Thoracic aorta (tissue), 2 donors: ENCODE results near the gene CTXN1. TPM values are rescaled to one million over a fixed set of nuclear protein-coding genes. Genes with fewer than 3 reads are reported as not detected.
"Not testable (repeated sequence)": the region's sequence is repeated elsewhere in the genome, so short reads cannot be mapped to it uniquely, and the experiment has no call there.

ENCODE experiments used
- ATAC-seq: fragments of 150-250 bp; one replicate; pipeline ENCODE4 v1.8.0; 2017; ENCODE audit warnings: low read depth; ENCODE audit not compliant: insufficient number of reproducible peaks, low FRiP score
- DNase-seq: peaks from one replicate; pipeline ENCODE4 v3.0.0-alpha.2; 2020; ENCODE audit warnings: low spot score
- H3K27ac ChIP-seq, 2 donors: fragments of 200-600 bp; sonication (generic); 1 replicate in 1 of 2; 2 replicates in 1 of 2; pipeline ENCODE4 v1.5.1; 2016; ENCODE audit warnings: mild to moderate bottlenecking in 2 of 2, moderate library complexity in 2 of 2
- H3K27me3 ChIP-seq: fragments of 200-600 bp; sonication (generic); replicated peaks from 2 replicates; pipeline ENCODE4 v1.6.0; 2016; ENCODE audit warnings: mild to moderate bottlenecking; ENCODE audit not compliant: insufficient read depth
- H3K36me3 ChIP-seq: fragments of 200-600 bp; sonication (generic); one replicate; pipeline ENCODE4 v1.5.1; 2016
- H3K4me1 ChIP-seq, 2 donors: fragments of 200-600 bp; sonication (generic); 1 replicate in 1 of 2; 2 replicates in 1 of 2; pipeline versions ENCODE4 v1.5.1 to v1.6.0; 2016; ENCODE audit warnings: low read depth in 2 of 2, mild to moderate bottlenecking in 1 of 2; ENCODE audit not compliant: control insufficient read depth in 1 of 2
- H3K4me3 ChIP-seq: fragments of 200-600 bp; sonication (generic); 2 replicates; pipeline ENCODE4 v1.5.1; 2016; ENCODE audit warnings: mild to moderate bottlenecking
- H3K9me3 ChIP-seq: fragments of 200-600 bp; sonication (generic); 2 replicates; pipeline ENCODE4 v1.5.1; 2016
- total RNA-seq, 2 donors: library from RNA; depleted of rRNA; stranded (reverse); fragments of >200 nt; gene quantifications; one replicate each; pipeline versions ENCODE4 v1.1.0 to v1.2.3, GENCODE V29; 2016
- TF ChIP-seq, protein P1 (sequence below): fragments of 200-600 bp; sonication (generic); IDR thresholded peaks from one replicate; pipeline ENCODE4 v1.5.1; 2019; ENCODE audit warnings: antibody characterized with exemption

Gene CTXN1
- total RNA-seq, 2 donors from 2014 or later = 0.54 TPM; not detected in 1

DNA sequence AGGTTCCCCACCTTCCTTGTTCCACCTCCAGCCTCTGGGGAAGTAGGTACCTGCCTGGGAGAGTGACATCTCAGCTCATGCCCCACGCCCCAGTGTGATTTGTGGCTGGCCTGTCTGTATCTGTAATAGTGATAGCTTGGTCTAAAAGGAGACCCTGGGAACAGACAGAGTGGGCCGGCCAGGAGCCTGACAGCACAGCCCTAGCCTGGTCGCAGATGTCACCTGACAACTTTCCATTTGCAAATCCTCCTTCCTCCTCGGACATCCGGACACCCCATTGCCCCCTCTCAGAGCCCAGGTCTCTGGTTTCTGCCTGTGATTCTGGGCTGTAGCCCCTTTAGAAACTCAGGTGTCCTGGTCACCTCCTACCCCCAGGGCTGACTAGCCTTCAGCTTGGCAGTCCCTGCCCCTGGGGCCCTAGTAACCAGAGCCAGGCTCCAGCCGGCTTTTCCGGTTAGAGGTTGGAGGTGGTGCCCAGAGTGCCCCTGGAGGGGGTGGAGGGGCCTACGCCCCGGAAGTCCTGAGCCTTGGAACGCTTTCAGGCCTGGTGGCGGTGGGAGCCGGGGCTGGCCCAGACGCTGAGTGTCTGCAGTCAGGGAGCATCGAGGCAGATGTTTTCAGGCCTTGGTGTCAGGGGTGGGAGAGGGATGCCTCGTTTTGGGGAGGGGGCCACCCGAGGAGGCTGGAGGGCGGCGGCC lies 31.2 kb downstream of the CTXN1 start:
- ATAC-seq (no peak), DNase-seq (no peak)
- Histone ChIP-seq H3K36me3 (no peaks in the 10 kb centered on the region), H3K4me3 (no peak overlapping the region), H3K9me3 (no peaks in the 10 kb centered on the region), H3K27ac (no peak overlapping the region), H3K27me3 (no peaks in the 10 kb centered on the region), H3K4me1 (no peaks in the 10 kb centered on the region)
- TF ChIP-seq, protein P1, sequence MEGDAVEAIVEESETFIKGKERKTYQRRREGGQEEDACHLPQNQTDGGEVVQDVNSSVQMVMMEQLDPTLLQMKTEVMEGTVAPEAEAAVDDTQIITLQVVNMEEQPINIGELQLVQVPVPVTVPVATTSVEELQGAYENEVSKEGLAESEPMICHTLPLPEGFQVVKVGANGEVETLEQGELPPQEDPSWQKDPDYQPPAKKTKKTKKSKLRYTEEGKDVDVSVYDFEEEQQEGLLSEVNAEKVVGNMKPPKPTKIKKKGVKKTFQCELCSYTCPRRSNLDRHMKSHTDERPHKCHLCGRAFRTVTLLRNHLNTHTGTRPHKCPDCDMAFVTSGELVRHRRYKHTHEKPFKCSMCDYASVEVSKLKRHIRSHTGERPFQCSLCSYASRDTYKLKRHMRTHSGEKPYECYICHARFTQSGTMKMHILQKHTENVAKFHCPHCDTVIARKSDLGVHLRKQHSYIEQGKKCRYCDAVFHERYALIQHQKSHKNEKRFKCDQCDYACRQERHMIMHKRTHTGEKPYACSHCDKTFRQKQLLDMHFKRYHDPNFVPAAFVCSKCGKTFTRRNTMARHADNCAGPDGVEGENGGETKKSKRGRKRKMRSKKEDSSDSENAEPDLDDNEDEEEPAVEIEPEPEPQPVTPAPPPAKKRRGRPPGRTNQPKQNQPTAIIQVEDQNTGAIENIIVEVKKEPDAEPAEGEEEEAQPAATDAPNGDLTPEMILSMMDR = no peak

DNA sequence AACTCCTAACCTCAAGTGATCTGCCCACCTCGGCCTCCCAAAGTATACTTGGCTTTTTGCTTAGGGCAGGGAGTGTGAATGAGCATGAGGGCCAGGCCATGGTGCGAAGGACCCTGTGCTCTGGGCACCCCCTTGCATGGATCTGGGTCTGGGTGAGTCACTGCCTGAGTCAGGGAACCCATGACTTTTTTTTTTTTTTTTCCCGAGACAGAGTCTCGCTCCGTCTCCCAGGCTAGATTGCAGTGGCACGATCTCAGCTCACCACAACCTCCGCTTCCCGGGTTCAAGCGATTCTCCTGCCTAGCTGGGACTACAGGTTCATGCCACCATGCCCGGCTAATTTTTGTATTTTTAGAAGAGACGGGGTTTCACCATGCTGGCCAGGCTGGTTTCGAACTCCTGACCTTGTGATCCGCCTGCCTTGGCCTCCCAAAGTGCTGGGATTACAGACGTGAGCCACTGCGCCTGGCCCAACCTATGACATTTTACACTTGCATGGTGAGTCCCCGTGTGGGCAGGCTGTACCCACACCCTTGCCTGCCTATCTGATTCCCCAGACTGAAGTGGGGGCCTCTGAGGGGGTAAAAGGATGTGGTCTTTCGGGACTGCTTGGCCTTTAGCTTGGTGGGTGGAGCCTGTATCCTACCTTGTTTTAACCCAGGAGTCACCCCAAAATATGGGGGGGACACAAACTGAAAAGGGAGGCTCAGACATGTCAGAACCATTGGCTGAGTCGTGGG lies 32.4 kb downstream of the CTXN1 start:
- not testable (repeated sequence) for H3K4me3 ChIP-seq, DNase-seq

DNA sequence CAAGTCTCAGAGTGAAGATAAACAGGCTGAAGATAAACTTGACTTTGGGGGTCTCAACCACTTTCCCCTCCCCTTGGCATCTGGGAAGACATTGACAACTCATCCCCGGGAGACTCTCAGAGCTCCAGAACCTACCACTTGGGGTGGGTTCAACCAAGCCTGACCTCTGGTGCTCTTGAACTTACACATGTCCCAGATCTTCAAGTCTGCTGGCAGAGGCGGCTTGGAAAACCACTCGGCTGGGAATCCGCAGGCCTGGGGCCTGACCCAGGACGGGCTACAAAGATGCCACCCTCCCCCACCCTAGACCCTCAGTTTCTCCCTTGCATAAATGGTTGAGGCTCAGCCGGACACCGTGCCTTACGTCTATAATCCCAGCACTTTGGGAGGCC lies 37.1 kb downstream of the CTXN1 start:
- TF ChIP-seq, protein P1 = no peak
- H3K27me3 ChIP-seq = no peaks in the 10 kb centered on the region
- no peak overlapping the region for H3K4me3 ChIP-seq
- no peak for DNase-seq
- no peak for ATAC-seq
- no peak overlapping the region for H3K27ac ChIP-seq
- no peaks in the 10 kb centered on the region for H3K36me3 ChIP-seq
- no peaks in the 10 kb centered on the region for H3K9me3 ChIP-seq
- peaks cover 4 to 6% of the 10 kb centered on the region in 2 donors for H3K4me1 ChIP-seq

More for the DNA sequence above, 32.4 kb downstream of the CTXN1 start:
- H3K27me3 ChIP-seq, H3K27ac ChIP-seq, H3K4me1 ChIP-seq, ATAC-seq, H3K36me3 ChIP-seq, H3K9me3 ChIP-seq: not testable (repeated sequence)

DNA sequence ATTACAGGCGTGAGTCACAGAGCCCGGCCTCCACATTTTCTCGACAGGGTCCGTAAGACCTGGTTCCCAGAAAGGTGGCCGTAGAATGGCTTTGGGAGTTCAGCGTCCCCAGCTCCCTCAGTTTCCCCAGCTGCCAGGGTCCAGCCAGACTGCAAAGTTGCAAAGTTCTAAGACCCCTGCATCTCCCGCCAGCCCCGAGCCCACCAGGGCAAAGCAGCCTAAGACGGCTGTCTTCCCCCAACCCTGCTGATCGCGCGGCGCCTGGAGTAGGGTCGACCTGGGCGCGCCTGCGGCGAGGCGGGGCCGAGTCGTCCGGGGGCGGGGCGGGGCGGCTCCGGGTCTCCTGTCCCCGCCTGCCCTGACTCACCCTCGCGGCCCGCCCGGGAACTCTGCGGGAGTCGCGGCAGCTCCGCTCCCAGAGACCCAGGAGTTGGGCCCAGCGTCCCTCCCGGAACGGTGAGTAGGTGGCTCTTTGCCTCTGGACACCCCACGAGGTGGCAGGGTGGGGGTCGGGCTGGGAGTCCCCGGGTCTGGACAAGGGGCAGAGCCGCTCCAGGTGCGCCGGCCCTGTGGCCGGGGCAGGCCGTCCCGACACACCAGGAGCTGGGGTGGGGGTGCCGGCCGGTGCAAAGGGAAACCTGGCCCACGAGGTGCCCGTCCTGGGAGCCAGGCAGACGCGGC lies 37.6 kb downstream of the CTXN1 start, which contains the start of gene LRRC8E:
TSS of gene LRRC8E (plus strand) at position 366 of the 681 bp plus-strand sequence. CDS start 7,094 bp downstream, outside the sequence.
- DNase-seq = no peak
- no peaks in the 10 kb centered on the region for H3K27me3 ChIP-seq
- TF ChIP-seq, protein P1 = no peak
- no peaks in the 10 kb centered on the region for H3K36me3 ChIP-seq
- H3K27ac ChIP-seq = no peak within 1 kb of the TSS
- H3K4me1 ChIP-seq = peaks cover 4 to 6% of the 10 kb centered on the region in 2 donors
- no peak for ATAC-seq
- peak within 1 kb of the TSS; percentile 40 for H3K4me3 ChIP-seq
- no peaks in the 10 kb centered on the region for H3K9me3 ChIP-seq

DNA sequence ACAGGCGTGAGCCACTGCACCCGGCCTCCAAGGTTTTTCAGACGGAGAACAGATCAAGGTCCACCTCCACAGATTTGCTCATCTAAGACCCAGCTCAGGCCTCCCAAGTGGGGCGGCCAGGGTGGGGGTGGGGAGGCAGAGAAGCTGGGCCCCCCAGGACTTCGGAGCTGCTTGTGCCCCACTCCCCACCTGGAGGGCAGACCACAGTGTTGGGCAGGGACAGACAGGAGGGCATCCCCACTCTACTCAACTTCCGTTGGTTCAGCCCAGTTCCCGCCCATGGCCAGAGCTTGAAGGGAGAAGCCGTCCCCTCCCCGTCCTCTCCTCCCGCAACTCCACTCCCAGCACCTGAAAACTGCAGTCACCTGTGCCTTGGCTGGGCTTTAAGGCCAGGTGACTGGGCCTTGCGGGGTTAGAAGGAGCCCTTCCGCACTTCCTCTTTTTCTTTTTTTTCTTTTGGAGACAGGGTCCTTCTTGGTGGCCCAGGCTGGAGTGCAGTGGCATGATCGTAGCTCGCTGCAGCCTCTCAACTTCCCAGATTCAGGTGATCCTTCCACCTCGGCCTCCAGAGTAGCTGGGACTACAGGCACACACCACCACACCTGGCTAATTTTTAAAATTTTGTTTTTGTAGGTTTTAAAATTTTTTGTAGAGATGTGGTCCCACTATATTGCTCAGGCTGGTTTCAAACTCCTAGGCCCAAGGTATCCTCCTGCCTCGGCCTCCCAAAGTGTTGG lies 38.4 kb downstream of the CTXN1 start:
- DNase-seq (no peak), ATAC-seq (no peak)
- no peaks in the 10 kb centered on the region for H3K9me3 ChIP-seq
- no peaks in the 10 kb centered on the region for H3K36me3 ChIP-seq
- peaks cover 4 to 6% of the 10 kb centered on the region in 2 donors for H3K4me1 ChIP-seq
- no peak overlapping the region for H3K27ac ChIP-seq
- H3K4me3 ChIP-seq = no peak overlapping the region
- TF ChIP-seq, protein P1 = no peak
- no peaks in the 10 kb centered on the region for H3K27me3 ChIP-seq
